Keratinocyte (primary cell): ENCODE measurements around the gene PLPPR1. TPM values are rescaled to one million over a fixed set of nuclear protein-coding genes. Genes with fewer than 3 reads are reported as not detected.
A peak's percentile ranks its signal among the peaks of the same experiment; 100 is the strongest.

Experiments
- DNase-seq: peaks from one replicate; pipeline ENCODE4 v3.0.0-alpha.2; 2011; ENCODE audit warnings: low read depth, missing footprints, low spot score
- FAIRE-seq: peaks from 2 replicates; lab custom pipeline; 2011; peaks lifted over from hg19 to GRCh38; lab: Jason Lieb, UNC
- H2AFZ ChIP-seq: 2 replicates; pipeline ENCODE4 v1.6.0; 2012; ENCODE audit warnings: low read length, control low read depth, inconsistent platforms; ENCODE audit not compliant: control insufficient read depth
- H3K27ac ChIP-seq: 2 replicates; pipeline ENCODE4 v1.5.1; 2011; ENCODE audit warnings: low read length; ENCODE audit not compliant: control insufficient read depth, insufficient read depth
- H3K27me3 ChIP-seq: 3 replicates; pipeline ENCODE4 v1.6.0; 2011; ENCODE audit warnings: low read length; ENCODE audit not compliant: control insufficient read depth, insufficient read depth; ENCODE audit errors: extremely low read depth
- H3K36me3 ChIP-seq, 2 experiments: 2 replicates in 1 of 2; 3 replicates in 1 of 2; pipeline ENCODE4 v1.5.1; 2011; ENCODE audit warnings: low read length in 2 of 2, mild to moderate bottlenecking in 1 of 2; ENCODE audit not compliant: control insufficient read depth in 2 of 2, insufficient read depth in 2 of 2; ENCODE audit errors: extremely low read depth in 1 of 2
- H3K4me1 ChIP-seq: 3 replicates; pipeline ENCODE4 v1.5.1; 2011; ENCODE audit warnings: low read length; ENCODE audit not compliant: control insufficient read depth, insufficient read depth; ENCODE audit errors: extremely low read depth
- H3K4me2 ChIP-seq: 3 replicates; pipeline ENCODE4 v1.6.0; 2011; ENCODE audit warnings: low read depth, low read length; ENCODE audit not compliant: control insufficient read depth, insufficient read depth; ENCODE audit errors: extremely low read depth
- H3K4me3 ChIP-seq, 3 experiments: fragments of 200-600 bp in 1 of 3; sonication (generic) in 1 of 3; 2 replicates in 2 of 3; 3 replicates in 1 of 3; pipeline ENCODE4 v1.5.1; 2011 to 2016; ENCODE audit warnings: low read length in 3 of 3, mild to moderate bottlenecking in 3 of 3, control low read depth in 2 of 3, inconsistent platforms in 1 of 3, low read depth in 1 of 3, mixed read lengths in 1 of 3, mixed run types in 1 of 3, moderate library complexity in 1 of 3; ENCODE audit not compliant: control insufficient read depth in 2 of 3, insufficient read depth in 2 of 3; ENCODE audit errors: extremely low read depth in 1 of 3
- H3K79me2 ChIP-seq: 2 replicates; pipeline ENCODE4 v1.6.0; 2012; ENCODE audit warnings: low read length; ENCODE audit not compliant: control insufficient read depth, insufficient read depth
- H3K9ac ChIP-seq: 3 replicates; pipeline ENCODE4 v1.6.0; 2011; ENCODE audit warnings: low read length; ENCODE audit not compliant: control insufficient read depth, insufficient read depth; ENCODE audit errors: extremely low read depth
- H3K9me1 ChIP-seq: 3 replicates; pipeline ENCODE4 v1.6.0; 2011; ENCODE audit warnings: low read length; ENCODE audit not compliant: control insufficient read depth, insufficient read depth; ENCODE audit errors: extremely low read depth
- H3K9me3 ChIP-seq: 2 replicates; pipeline ENCODE4 v1.5.1; 2012; ENCODE audit warnings: low read depth, low read length; ENCODE audit not compliant: control insufficient read depth
- H4K20me1 ChIP-seq: 3 replicates; pipeline ENCODE4 v1.6.0; 2011; ENCODE audit warnings: low read length; ENCODE audit not compliant: control insufficient read depth, insufficient read depth; ENCODE audit errors: extremely low read depth
- CTCF ChIP-seq, 3 experiments: IDR thresholded peaks in 1 of 3; conservative IDR thresholded peaks in 1 of 3; optimal IDR thresholded peaks in 1 of 3; 2 replicates in 2 of 3; 3 replicates in 1 of 3; pipeline versions ENCODE3 to v1.5.1; 2011; ENCODE audit warnings: low read length in 3 of 3, mild to moderate bottlenecking in 3 of 3, moderate library complexity in 2 of 3, control low read depth in 1 of 3, inconsistent platforms in 1 of 3; ENCODE audit not compliant: insufficient read depth in 2 of 3; ENCODE audit errors: extremely low read depth in 1 of 3
- EZH2 ChIP-seq: IDR thresholded peaks from one replicate; pipeline ENCODE4 v1.6.1; 2012; ENCODE audit warnings: inconsistent platforms, mild to moderate bottlenecking, low read length, moderate library complexity
- dilution Hi-C: fragments of 300-500 bp; cut with MboI; formaldehyde crosslinking; loops from one replicate; pipeline ENCODE4 v1.7.0; 2020; ENCODE audit warnings: low sequenced_read_pairs; ENCODE audit not compliant: extremely low pct_ligation_motif_present
- polyA minus RNA-seq, 3 experiments: library from RNA; depleted of rRNA, polyadenylated mRNA; stranded (reverse); fragments of >200 nt; gene quantifications; 1 replicate in 1 of 3; 2 replicates in 1 of 3; 3 replicates in 1 of 3; pipeline ENCODE4 v1.2.3, GENCODE V29; 2011
- polyA plus RNA-seq, 5 experiments: library from polyadenylated mRNA; depleted of rRNA in 3 of 5; stranded (reverse) in 3 of 5; stranded (forward) in 1 of 5; unstranded in 1 of 5; fragments of >200 nt; gene quantifications; 1 replicate in 1 of 5; 2 replicates in 3 of 5; 3 replicates in 1 of 5; pipeline versions ENCODE4 v1.2.1 to v1.2.3, GENCODE V29; 2011 to 2012; ENCODE audit warnings: missing spikeins in 2 of 5, low read depth in 1 of 5, low replicate concordance in 1 of 5

Gene PLPPR1
- polyA plus RNA-seq (0.03 TPM in 1 of 3 replicates, not detected in the others), polyA minus RNA-seq (not detected in 3 replicates)
- polyA plus RNA-seq (2011; ENCODE audit: low read depth), result not detected
- polyA plus RNA-seq (2011; cell fraction: cytosol; rRNA removed), result 0.08 TPM in 1 of 2 replicates, not detected in the other
- polyA plus RNA-seq (2011; cell fraction: nucleus; rRNA removed), result 0.15 TPM in 1 of 2 replicates, not detected in the other
- polyA plus RNA-seq (2012; ENCODE audit: low replicate concordance), result not detected in 2 replicates
- not detected for polyA minus RNA-seq (2011; cell fraction: cytosol; rRNA and poly(A)+ RNA removed)
- polyA minus RNA-seq (2011; cell fraction: nucleus; rRNA and poly(A)+ RNA removed), result not detected in 2 replicates

DNA sequence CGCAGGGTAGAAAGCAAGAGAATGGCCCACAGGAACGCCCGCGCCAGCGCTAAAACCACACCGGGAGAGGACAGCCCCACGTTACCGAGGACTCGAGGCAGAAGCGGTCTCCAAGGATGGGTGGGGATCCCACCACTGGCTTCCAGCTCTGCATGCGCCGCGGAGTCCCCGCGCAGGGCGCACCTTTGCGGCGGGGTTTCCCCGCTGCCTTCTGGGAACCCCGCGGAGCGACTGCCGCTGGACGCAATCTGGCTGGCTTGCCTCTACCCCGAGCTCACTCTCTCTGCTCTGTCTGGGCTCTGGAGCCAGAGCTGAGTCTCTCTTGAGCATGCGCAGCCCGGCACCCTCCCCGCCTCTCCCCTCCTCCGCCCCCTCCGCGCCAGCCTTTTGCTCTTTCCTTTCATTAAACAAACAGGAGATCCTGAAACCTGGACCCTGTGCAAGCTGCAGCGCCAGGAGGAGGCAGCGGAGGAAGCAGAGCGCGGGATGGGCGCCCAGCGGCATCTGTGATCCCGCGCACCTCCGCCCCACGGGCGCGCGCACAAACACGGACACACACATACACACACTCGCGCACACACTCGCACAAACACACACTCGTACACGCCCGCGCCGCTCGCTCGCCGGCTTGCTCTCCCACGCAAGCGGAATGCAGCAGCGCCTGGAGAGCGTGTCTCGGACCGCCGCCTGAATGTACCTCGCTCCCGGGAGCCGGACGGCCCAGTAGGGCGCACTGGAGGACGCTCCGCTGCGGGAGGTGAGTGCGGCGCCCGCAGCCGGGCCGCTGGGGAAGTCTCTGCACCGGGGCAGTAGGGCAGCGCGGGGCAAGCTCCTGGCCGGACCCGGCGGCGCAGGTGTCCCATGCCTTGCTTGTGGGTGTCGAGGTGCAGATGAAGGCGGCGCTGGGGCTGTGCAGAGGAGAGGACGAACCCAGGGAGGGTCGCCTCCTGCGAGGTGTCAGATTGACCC, at the start of gene PLPPR1:
TSS of gene PLPPR1 (plus strand) at position 382 of the 969 bp plus-strand sequence.
- H3K4me1 ChIP-seq, result peaks cover 3% of the 10 kb centered on the region
- H3K9me1 ChIP-seq, result no peaks in the 10 kb centered on the region
- no peak for FAIRE-seq
- peak within 1 kb of the TSS; percentile 78 for H3K4me2 ChIP-seq
- no peak for DNase-seq
- H3K27me3 ChIP-seq, result peaks cover 38% of the 10 kb centered on the region
- no peaks in the 10 kb centered on the region for H3K79me2 ChIP-seq
- H4K20me1 ChIP-seq, result no peaks in the 10 kb centered on the region
- H3K9me3 ChIP-seq, result no peaks in the 10 kb centered on the region
- dilution Hi-C loops, result no loop called here
- H3K9ac ChIP-seq, result no peak within 1 kb of the TSS
- no peaks in the 10 kb centered on the region for H3K36me3 ChIP-seq
- peak within 1 kb of the TSS; percentile 50 to 70 (median 57) for H3K4me3 ChIP-seq
- no peak within 1 kb of the TSS for H3K27ac ChIP-seq
- no peak for TF ChIP-seq EZH2
- no peak for TF ChIP-seq CTCF (optimal IDR thresholded peaks at IDR 0.05 in 1 of 3, IDR thresholded peaks at IDR 0.05 in 1 of 3, conservative IDR thresholded peaks at IDR 0.05 in 1 of 3; ENCODE audit: extremely low read depth in 1 of 3, insufficient read depth in 2 of 3, low read length in 3 of 3)
- peak within 1 kb of the TSS; percentile 92 for H2AFZ ChIP-seq

DNA sequence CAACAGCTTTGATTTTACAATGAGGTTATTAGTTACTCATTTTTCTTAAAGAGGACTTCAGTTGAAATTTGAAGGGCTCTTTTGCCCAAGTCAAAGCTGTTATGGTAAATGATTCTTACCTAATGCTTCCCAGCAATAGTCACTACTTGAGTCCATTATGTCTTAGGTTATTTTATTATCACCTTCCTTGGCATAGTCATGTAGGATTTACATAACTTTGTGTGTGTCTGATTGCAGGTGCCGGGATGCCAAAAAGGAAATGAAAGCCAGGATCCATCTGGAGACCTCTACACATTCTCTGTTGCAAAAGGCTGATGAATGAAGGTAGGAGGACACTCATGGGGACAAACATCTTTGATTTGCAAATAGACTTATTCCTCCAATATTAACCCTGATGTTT, 38.8 kb upstream of the PLPPR1 start:
- H3K9ac ChIP-seq, result no peak overlapping the region
- H3K9me1 ChIP-seq, result no peaks in the 10 kb centered on the region
- H3K79me2 ChIP-seq, result no peaks in the 10 kb centered on the region
- H2AFZ ChIP-seq, result no peak overlapping the region
- no peaks in the 10 kb centered on the region for H3K9me3 ChIP-seq
- dilution Hi-C loops, result no loop called here
- H3K4me3 ChIP-seq, result no peak overlapping the region
- H3K4me1 ChIP-seq, result no peaks in the 10 kb centered on the region
- no peak overlapping the region for H3K4me2 ChIP-seq
- TF ChIP-seq EZH2, result no peak
- no peaks in the 10 kb centered on the region for H4K20me1 ChIP-seq
- no peaks in the 10 kb centered on the region for H3K36me3 ChIP-seq
- FAIRE-seq (no peak), DNase-seq (no peak)
- no peaks in the 10 kb centered on the region for H3K27me3 ChIP-seq
- H3K27ac ChIP-seq, result no peak overlapping the region
